CD4-positive, alpha-beta T cell treated with Interleukin-4 for 1 hour (primary cell): ENCODE results near the gene KIF26B.

ENCODE experiments used
- DNase-seq, 2 donors: peaks; one replicate each; pipeline ENCODE4 v3.0.0-alpha.2; 2020 to 2022

KIF26B gene

GRCh38 chr1:245672836-245673656 lies 518.3 kb downstream of the KIF26B start:
- peak in 1 of 2 donors; percentile 11 for DNase-seq

- peak in 1 of 2 donors; percentile 10 for DNase-seq
These were observed 519.2 kb downstream of the KIF26B start for GRCh38 chr1:245673881-245674414.

GRCh38 chr1:245677461-245678240 lies 522.9 kb downstream of the KIF26B start:
- peak in 1 of 2 donors; percentile 2 for DNase-seq

DNA sequence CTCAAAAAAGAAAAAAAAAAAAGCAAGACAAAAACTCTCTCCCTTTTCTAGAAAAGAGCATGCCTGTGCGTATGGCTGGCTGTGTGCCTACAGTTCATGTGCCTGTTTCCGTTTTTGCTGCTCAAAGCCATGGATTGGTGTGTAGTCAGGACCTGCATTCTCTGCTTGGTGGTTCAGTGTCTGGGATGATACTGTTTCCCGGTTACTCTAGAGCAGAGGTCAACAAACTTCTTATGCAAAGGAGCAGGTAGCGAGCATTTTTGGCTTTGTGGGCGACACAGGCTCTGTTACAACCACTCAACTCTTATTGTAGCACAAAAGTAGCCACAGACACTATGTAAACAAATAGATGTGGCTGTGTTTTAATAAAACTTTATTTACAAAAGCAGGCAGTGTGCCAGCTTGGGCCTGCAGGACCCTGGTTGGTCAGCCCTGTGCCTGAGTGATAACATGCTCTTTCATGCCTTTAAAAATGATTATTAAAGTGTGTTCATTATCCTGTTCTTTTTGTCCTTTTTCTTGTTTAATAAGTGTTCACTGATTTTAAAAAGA lies 524.2 kb downstream of the KIF26B start:
- DNase-seq, result no peak

GRCh38 chr1:245679821-245680780 lies 525.3 kb downstream of the KIF26B start:
- DNase-seq, result no peak

GRCh38 chr1:245682638-245683628 lies 528.1 kb downstream of the KIF26B start:
- no peak for DNase-seq

GRCh38 chr1:245683676-245684075 lies 528.9 kb downstream of the KIF26B start:
- no peak for DNase-seq

GRCh38 chr1:245684166-245684565 lies 529.4 kb downstream of the KIF26B start:
- DNase-seq, result no peak

GRCh38 chr1:245684571-245684970 lies 529.8 kb downstream of the KIF26B start:
- no peak for DNase-seq

DNA sequence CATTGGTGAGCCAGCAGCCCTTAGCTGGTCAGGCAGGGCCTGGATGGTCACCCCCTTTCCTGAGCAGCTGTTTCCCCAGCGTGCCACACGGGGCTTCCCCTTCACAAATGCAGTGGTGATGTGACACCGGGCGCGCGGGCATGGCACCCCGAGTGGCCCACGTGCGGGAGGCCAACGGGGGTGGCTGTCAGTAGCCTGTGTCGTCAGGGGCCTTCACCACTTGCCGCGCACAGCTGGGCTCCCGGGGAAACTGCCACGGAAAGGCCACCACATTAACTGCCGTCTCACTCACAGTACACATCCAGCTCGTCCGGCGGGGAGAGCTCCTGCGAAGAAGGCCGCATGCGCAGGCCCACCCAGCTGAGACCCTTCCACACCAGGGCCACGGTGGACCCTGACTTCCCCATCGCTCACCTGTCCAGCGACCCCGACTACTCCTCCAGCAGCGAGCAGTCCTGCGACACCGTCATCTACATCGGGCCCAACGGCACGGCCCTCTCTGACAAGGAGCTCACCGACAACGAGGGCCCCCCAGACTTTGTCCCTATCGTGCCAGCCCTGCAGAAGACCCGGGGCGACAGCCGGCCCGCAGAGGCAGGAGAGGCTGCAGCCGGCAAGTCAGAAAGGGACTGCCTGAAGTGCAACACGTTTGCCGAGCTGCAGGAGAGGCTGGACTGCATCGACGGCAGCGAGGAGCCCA lies 530.5 kb downstream of the KIF26B start:
- DNase-seq, result no peak

DNA sequence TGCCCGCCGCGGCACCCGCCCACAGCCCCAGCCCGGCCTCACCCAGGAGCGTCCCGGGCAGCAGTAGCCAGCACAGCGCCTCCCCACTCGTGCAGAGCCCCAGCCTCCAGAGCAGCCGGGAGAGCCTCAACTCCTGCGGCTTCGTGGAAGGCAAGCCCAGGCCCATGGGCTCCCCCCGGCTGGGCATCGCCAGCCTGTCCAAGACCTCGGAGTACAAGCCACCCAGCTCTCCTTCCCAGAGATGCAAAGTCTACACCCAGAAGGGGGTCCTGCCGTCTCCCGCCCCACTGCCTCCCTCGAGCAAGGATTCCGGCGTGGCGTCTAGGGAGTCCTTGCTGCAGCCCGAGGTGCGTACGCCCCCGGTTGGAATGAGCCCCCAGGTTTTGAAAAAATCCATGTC lies 531.2 kb downstream of the KIF26B start:
- DNase-seq, result no peak

GRCh38 chr1:245686446-245687030 lies 531.8 kb downstream of the KIF26B start:
- no peak for DNase-seq

DNA sequence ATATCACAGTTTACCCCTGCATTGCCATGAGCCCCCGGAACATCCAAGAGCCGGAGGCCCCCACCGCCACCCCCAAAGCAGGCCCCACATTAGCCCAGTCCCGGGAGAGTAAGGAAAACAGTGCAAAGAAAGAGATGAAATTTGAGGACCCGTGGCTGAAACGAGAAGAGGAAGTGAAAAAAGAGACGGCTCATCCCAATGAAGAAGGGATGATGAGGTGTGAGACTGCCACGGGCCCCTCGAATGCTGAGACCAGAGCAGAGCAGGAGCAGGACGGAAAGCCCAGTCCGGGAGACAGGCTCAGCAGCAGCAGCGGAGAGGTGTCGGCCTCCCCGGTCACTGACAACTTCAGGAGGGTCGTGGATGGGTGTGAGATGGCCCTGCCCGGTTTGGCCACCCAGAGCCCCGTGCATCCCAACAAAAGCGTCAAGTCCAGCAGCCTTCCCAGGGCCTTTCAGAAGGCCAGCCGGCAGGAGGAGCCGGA lies 532.4 kb downstream of the KIF26B start:
- DNase-seq, result no peak

DNA sequence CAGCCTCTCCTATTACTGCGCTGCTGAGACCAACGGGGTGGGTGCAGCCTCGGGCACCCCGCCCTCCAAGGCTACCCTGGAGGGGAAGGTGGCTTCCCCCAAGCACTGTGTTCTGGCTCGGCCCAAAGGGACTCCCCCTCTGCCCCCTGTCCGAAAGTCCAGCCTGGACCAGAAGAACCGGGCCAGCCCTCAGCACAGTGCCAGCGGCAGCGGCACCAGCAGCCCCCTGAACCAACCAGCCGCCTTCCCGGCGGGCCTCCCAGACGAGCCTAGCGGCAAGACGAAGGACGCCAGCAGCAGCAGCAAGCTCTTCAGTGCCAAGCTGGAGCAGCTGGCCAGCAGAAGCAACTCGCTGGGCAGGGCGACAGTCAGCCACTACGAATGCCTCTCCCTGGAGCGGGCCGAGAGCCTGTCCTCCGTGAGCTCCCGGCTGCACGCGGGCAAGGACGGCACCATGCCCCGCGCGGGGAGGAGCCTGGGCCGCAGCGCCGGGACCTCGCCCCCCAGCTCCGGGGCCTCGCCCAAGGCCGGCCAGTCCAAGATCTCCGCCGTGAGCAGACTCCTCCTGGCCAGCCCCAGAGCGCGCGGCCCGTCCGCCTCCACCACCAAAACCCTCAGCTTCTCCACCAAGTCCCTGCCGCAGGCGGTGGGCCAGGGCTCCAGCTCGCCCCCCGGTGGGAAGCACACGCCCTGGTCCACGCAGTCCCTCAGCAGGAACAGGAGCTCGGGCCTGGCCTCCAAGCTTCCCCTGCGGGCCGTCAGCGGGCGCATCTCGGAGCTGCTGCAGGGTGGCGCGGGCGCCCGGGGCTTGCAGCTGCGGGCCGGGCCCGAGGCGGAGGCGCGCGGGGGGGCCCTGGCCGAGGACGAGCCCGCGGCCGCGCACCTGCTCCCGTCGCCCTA lies 533.1 kb downstream of the KIF26B start:
- DNase-seq, result no peak

- no peak for DNase-seq
These were observed 534.0 kb downstream of the KIF26B start for GRCh38 chr1:245688536-245689453.

- no peak for DNase-seq
These were observed 535.4 kb downstream of the KIF26B start for GRCh38 chr1:245690156-245690690.

DNA sequence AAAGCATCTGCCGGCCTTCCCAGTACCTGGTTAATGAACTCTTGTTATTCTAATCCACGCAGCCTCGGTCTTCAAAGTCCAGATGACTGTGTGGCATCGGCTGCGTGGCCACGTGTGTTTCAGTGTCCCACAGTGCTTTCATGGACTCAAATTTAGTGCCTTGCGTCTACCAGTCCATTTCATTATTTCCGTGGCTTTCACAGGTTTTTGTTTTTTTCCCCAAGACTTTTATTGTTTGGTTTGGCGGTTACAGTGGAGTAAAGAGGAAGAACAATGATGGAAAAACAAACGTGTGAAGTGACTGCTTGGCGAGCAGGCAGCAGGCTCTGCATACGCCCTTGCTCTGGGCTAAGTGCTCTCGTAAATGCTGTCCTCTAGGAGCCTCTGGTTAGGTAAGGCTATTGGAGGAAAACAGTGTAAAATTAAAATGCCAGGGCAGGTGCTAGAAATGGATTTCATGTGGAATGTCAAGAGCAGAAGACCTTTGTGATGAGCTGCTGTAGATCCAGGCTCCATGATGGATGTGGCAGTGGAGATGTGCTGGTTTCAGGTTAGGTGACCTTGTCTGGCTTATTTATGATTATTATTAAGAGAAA lies 536.3 kb downstream of the KIF26B start:
- no peak for DNase-seq
